GM18909 (cell line): Measurements from ENCODE around the gene TMEM138.
"Not testable (repeated sequence)": the region's sequence is repeated elsewhere in the genome, so short reads cannot be mapped to it uniquely, and the experiment has no call there.

ENCODE experiments used
- ATAC-seq: cut with Tn5 transposase; IDR thresholded peaks from one replicate; pipeline ENCODE4 v1.9.1; 2021; ENCODE audit warnings: mild to moderate bottlenecking; ENCODE audit not compliant: unreplicated experiment, poor library complexity

Gene TMEM138

GRCh38 chr11:61361237-61361740 lies 885 bp upstream of the TMEM138 start:
- no peak for ATAC-seq

- ATAC-seq = no peak
Measured at GRCh38 chr11:61362542-61362875, 335 bp downstream of the TMEM138 start.

GRCh38 chr11:61364012-61364675 lies 2.0 kb downstream of the TMEM138 start:
- no peak for ATAC-seq

- no peak for ATAC-seq
Measured at GRCh38 chr11:61367406-61367805, 5.2 kb downstream of the TMEM138 start.

- no peak for ATAC-seq
Measured at GRCh38 chr11:61368646-61369045, 6.5 kb downstream of the TMEM138 start.

- no peak for ATAC-seq
Measured at GRCh38 chr11:61369372-61370348, 7.5 kb downstream of the TMEM138 start.

GRCh38 chr11:61370349-61371005 lies 8.3 kb downstream of the TMEM138 start:
- ATAC-seq = no peak

- no peak for ATAC-seq
Measured at GRCh38 chr11:61372659-61373420, 10.7 kb downstream of the TMEM138 start.

GRCh38 chr11:61375761-61376108 lies 13.6 kb downstream of the TMEM138 start:
- ATAC-seq = no peak

- ATAC-seq = no peak
Measured at GRCh38 chr11:61377461-61378160, 15.4 kb downstream of the TMEM138 start.

- no peak for ATAC-seq
Measured at GRCh38 chr11:61378713-61379313, 16.6 kb downstream of the TMEM138 start.

GRCh38 chr11:61380884-61381283 lies 18.7 kb downstream of the TMEM138 start:
- ATAC-seq = no peak

GRCh38 chr11:61383859-61384258 lies 21.7 kb downstream of the TMEM138 start:
- not testable (repeated sequence) for ATAC-seq

GRCh38 chr11:61384271-61385242 lies 22.4 kb downstream of the TMEM138 start:
- no peak for ATAC-seq

GRCh38 chr11:61390161-61390560 lies 28.0 kb downstream of the TMEM138 start:
- ATAC-seq = no peak

GRCh38 chr11:61392981-61393595 lies 30.9 kb downstream of the TMEM138 start:
- ATAC-seq = no peak

GRCh38 chr11:61401173-61401572 lies 39.0 kb downstream of the TMEM138 start:
- no peak for ATAC-seq

- ATAC-seq = no peak
Measured at GRCh38 chr11:61401573-61401972, 39.4 kb downstream of the TMEM138 start.
